ENCODE results near the gene LDLRAD3.

DNA sequence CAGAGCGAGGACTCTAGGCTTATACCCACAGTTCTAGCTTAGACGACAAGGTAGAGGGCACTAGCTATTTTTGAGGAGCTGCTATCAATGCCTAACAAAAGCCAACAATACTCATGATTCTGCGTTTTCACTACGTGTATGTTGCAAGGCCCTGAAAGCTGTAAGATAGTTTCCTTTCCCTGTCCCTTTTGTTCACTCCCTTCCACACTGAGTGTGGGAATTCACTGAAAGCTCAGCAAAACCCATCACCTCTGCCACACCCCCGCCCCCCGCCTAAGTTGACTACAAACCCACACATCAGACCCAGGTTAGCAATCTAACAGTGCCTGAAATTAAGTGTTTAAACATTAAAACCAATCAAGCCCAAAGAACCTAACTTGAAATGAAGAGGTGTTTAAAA, 6.2 kb upstream of the LDLRAD3 start:
- TF ChIP-seq, protein P1, sequence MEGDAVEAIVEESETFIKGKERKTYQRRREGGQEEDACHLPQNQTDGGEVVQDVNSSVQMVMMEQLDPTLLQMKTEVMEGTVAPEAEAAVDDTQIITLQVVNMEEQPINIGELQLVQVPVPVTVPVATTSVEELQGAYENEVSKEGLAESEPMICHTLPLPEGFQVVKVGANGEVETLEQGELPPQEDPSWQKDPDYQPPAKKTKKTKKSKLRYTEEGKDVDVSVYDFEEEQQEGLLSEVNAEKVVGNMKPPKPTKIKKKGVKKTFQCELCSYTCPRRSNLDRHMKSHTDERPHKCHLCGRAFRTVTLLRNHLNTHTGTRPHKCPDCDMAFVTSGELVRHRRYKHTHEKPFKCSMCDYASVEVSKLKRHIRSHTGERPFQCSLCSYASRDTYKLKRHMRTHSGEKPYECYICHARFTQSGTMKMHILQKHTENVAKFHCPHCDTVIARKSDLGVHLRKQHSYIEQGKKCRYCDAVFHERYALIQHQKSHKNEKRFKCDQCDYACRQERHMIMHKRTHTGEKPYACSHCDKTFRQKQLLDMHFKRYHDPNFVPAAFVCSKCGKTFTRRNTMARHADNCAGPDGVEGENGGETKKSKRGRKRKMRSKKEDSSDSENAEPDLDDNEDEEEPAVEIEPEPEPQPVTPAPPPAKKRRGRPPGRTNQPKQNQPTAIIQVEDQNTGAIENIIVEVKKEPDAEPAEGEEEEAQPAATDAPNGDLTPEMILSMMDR (IDR thresholded peaks at IDR 0.05) = no peak
- TF ChIP-seq POLR2A (IDR thresholded peaks at IDR 0.05) = no peak
- TF ChIP-seq EP300 (IDR thresholded peaks at IDR 0.05; ENCODE audit: low read depth) = no peak
